ENCODE measurements around the gene MRPS14. TPM values are rescaled to one million over a fixed set of nuclear protein-coding genes. Genes with fewer than 3 reads are reported as not detected.

The MRPS14 gene
- polyA plus RNA-seq, 1 donor from 2014 or later = 49.5 TPM

- H3F3A ChIP-seq (ENCODE audit: insufficient read depth, low read length, poor library complexity, severe bottlenecking) = no peaks in the 10 kb centered on the region
- TF ChIP-seq POLR2AphosphoS5 (IDR thresholded peaks at IDR 0.05) (no peak), REST (IDR thresholded peaks at IDR 0.05; ENCODE audit: borderline replicate concordance) (no peak), CTCF (IDR thresholded peaks at IDR 0.05; ENCODE audit: poor library complexity, severe bottlenecking) (no peak), RAD21 (conservative IDR thresholded peaks at IDR 0.05) (no peak), TAF1 (IDR thresholded peaks at IDR 0.05; ENCODE audit: low read depth) (no peak), SMC3 (conservative IDR thresholded peaks at IDR 0.05; ENCODE audit: poor library complexity) (no peak), EP300 (conservative IDR thresholded peaks at IDR 0.05; ENCODE audit: poor library complexity, severe bottlenecking) (no peak), EZH2 (IDR thresholded peaks at IDR 0.05; ENCODE audit: borderline replicate concordance, insufficient read depth, low read length, poor library complexity, severe bottlenecking) (no peak), MXI1 (conservative IDR thresholded peaks at IDR 0.05; ENCODE audit: poor library complexity, severe bottlenecking) (no peak)
- H4K20me1 ChIP-seq (ENCODE audit: insufficient read depth) = no peaks in the 10 kb centered on the region
- no peak overlapping the region for H3K4me3 ChIP-seq (ENCODE audit: low read length)
- H3K4me2 ChIP-seq (ENCODE audit: low read length) = no peak overlapping the region
- H3K27me3 ChIP-seq (ENCODE audit: insufficient read depth, low read depth, low read length) = no peaks in the 10 kb centered on the region
- H3K36me3 ChIP-seq (ENCODE audit: insufficient read depth, low read length) = no peaks in the 10 kb centered on the region
- H3K27ac ChIP-seq (ENCODE audit: low read length) = no peak overlapping the region
- H3K9me2 ChIP-seq (ENCODE audit: insufficient read depth, low read length) = no peaks in the 10 kb centered on the region
- no peaks in the 10 kb centered on the region for H3K79me2 ChIP-seq (replicated peaks; ENCODE audit: insufficient read depth, low read length)
- H3K9me3 ChIP-seq (ENCODE audit: low read length) = no peaks in the 10 kb centered on the region
- H2AFZ ChIP-seq (ENCODE audit: low read depth, low read length) = no peak overlapping the region
- no peak overlapping the region for H3K9ac ChIP-seq (ENCODE audit: low read length)
Measured at GRCh38 chr1:175035865-175036264, 12.6 kb upstream of the MRPS14 start.

GRCh38 chr1:175034775-175035174 lies 11.6 kb upstream of the MRPS14 start:
- Histone ChIP-seq H3K79me2 (replicated peaks; ENCODE audit: insufficient read depth, low read length) (no peaks in the 10 kb centered on the region), H4K20me1 (ENCODE audit: insufficient read depth) (no peaks in the 10 kb centered on the region), H3K4me2 (ENCODE audit: low read length) (no peak overlapping the region), H3F3A (ENCODE audit: insufficient read depth, low read length, poor library complexity, severe bottlenecking) (no peaks in the 10 kb centered on the region), H2AFZ (ENCODE audit: low read depth, low read length) (no peak overlapping the region), H3K36me3 (ENCODE audit: insufficient read depth, low read length) (no peaks in the 10 kb centered on the region), H3K9ac (ENCODE audit: low read length) (no peak overlapping the region), H3K9me2 (ENCODE audit: insufficient read depth, low read length) (no peaks in the 10 kb centered on the region), H3K9me3 (ENCODE audit: low read length) (no peaks in the 10 kb centered on the region), H3K27ac (ENCODE audit: low read length) (no peak overlapping the region), H3K4me3 (ENCODE audit: low read length) (no peak overlapping the region), H3K27me3 (ENCODE audit: insufficient read depth, low read depth, low read length) (no peaks in the 10 kb centered on the region)
- TF ChIP-seq MXI1 (conservative IDR thresholded peaks at IDR 0.05; ENCODE audit: poor library complexity, severe bottlenecking) = no peak
- TF ChIP-seq CTCF (IDR thresholded peaks at IDR 0.05; ENCODE audit: poor library complexity, severe bottlenecking) = no peak
- no peak for TF ChIP-seq SMC3 (conservative IDR thresholded peaks at IDR 0.05; ENCODE audit: poor library complexity)
- TF ChIP-seq EP300 (conservative IDR thresholded peaks at IDR 0.05; ENCODE audit: poor library complexity, severe bottlenecking) = no peak
- TF ChIP-seq POLR2AphosphoS5 (IDR thresholded peaks at IDR 0.05) = no peak
- no peak for TF ChIP-seq REST (IDR thresholded peaks at IDR 0.05; ENCODE audit: borderline replicate concordance)
- TF ChIP-seq RAD21 (conservative IDR thresholded peaks at IDR 0.05) = no peak
- TF ChIP-seq EZH2 (IDR thresholded peaks at IDR 0.05; ENCODE audit: borderline replicate concordance, insufficient read depth, low read length, poor library complexity, severe bottlenecking) = no peak
- TF ChIP-seq TAF1 (IDR thresholded peaks at IDR 0.05; ENCODE audit: low read depth) = no peak

Measured in neural cell (in vitro differentiated cells).